Activated CD8-positive, alpha-beta memory T cell treated with anti-CD3 and anti-CD28 coated beads for 1 hour (primary cell): ENCODE data around the gene CD274.
A peak's percentile ranks its signal among the peaks of the same experiment; 100 is the strongest.
"Not testable (repeated sequence)": the region's sequence is repeated elsewhere in the genome, so short reads cannot be mapped to it uniquely, and the experiment has no call there.

Source experiments
- DNase-seq, 2 donors: peaks; one replicate each; pipeline ENCODE4 v3.0.0-alpha.2; 2020; ENCODE audit warnings: low read depth in 1 of 2; ENCODE audit errors: extremely low read depth in 1 of 2

CD274 gene

GRCh38 chr9:5450359-5451091 is at the start of gene CD274:
Gene CD274, plus strand, starts transcription at chr9:5450542. Its CDS starts 5,572 bp downstream, at chr9:5456114.
- DNase-seq: peak; percentile 20 to 63

GRCh38 chr9:5402217-5402616 is 48.1 kb upstream of the CD274 start:
- DNase-seq: no peak

- no peak for DNase-seq
Measured at GRCh38 chr9:5408596-5408995, 41.7 kb upstream of the CD274 start.

- no peak for DNase-seq
Measured at GRCh38 chr9:5416953-5417352, 33.4 kb upstream of the CD274 start.

GRCh38 chr9:5418481-5418880 is 31.9 kb upstream of the CD274 start:
- DNase-seq: no peak

- no peak for DNase-seq
Measured at GRCh38 chr9:5419987-5420386, 30.4 kb upstream of the CD274 start.

GRCh38 chr9:5421163-5421562 is 29.2 kb upstream of the CD274 start:
- no peak for DNase-seq

DNA sequence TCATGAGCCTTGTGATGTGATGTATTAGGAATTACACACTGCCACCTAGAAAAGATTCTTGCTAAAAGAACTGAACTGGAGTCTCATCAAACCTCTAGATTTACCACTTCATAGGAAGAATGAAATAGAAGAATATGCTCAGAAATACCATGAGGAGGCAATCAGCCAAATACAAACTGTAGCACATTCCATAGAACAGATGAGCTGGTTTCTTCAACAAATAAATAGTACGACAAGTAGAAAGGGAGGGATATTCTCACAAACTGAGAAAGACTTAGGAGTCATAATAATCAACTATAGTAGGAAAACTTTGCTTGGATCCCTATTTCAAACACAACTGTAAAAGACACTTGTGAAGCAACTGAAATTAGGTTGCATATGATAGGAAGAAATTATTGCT is 28.1 kb upstream of the CD274 start:
- no peak for DNase-seq

GRCh38 chr9:5425006-5425628 is 25.2 kb upstream of the CD274 start:
- no peak for DNase-seq

DNA sequence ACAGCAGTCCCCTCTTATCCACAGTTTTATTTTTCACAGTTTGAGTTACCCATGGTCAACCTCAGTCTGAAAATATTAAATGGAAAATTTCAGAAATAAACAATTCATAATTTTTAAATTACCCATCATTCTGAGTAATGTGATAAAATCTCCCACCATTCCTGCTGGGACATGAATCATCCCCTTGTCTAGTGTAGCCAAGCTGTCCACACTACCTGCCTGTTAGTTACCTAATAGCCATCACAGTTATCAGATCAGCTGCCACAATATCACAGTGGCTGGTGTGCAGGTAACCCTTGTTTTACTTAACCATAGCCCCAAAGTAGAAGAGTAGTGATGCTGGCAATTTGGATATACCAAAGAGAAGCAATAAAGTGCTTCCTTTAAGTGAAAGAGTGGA is 23.3 kb upstream of the CD274 start:
- no peak for DNase-seq

- no peak for DNase-seq
Measured at GRCh38 chr9:5428172-5428571, 22.2 kb upstream of the CD274 start.

DNA sequence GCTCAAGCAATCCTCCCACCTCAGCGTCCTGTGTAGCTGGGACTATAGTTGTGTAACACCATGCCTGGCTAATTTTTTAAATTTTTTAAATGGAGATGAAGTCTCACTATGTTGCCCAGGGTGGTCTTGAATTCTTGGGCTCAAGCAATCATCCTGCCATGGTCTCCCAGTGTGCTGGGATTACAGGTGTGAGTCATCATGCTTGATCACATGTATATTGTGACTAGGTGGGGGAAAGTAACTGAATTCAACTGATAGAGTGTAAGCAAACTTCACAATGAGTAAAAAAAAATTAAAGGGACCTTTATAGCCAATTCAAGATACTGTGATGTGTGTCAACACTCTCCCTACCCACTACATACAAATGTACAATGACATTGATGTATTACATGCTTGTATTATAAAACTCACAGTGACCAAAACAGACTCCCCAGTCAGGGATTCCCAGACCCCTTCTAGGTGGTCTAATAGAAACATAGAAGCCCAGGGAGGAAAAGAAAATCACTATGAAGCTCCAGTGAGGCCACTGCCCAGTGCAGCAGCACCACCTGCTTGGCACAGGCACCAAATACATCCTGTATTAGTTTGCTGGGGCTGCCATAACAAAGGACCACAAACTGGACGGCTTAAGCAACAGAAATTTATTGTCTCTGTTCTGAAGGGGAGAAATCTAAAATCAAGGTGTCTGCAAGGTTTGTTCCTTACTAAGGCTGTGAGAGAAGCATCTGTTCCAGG is 21.4 kb upstream of the CD274 start:
- no peak for DNase-seq

- no peak for DNase-seq
Measured at GRCh38 chr9:5429873-5430564, 20.3 kb upstream of the CD274 start.

GRCh38 chr9:5430912-5431311 is 19.4 kb upstream of the CD274 start:
- no peak for DNase-seq

DNA sequence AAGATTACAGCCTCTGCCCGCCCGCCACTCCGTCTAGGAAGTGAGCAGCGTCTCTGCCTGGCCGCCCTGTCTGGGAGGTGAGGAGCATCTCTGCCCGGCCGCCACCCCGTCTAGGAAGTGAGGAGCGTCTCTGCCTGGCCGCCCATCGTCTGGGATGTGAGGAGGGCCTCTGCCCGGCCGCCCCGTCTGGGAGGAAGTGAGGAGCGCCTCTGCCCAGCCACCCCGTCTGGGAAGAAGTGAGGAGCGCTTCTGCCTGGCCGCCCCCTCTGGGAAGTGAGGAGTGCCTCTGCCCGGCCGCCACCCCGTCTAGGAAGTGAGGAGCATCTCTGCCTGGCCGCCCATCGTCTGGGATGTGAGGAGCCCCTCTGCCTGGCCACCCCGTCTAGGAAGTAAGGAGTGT is 17.5 kb upstream of the CD274 start:
- DNase-seq: not testable (repeated sequence)

DNA sequence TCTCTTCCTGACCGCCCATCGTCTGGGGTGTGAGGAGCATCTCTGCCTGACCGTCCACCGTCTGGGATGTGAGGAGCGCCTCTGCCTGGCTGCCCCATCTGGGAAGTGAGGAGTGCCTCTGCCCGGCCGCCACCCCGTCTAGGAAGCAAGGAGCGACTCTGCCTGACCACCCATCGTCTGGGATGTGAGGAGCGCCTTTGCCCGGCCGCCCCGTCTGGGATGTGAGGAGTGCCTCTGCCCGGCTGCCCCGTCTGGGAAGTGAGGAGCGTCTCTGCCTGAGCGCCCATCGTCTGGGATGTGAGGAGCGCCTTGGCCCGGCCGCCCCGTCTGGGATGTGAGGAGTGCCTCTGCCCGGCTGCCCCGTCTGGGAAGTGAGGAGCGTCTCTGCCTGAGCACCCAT is 17.0 kb upstream of the CD274 start:
- not testable (repeated sequence) for DNase-seq

DNA sequence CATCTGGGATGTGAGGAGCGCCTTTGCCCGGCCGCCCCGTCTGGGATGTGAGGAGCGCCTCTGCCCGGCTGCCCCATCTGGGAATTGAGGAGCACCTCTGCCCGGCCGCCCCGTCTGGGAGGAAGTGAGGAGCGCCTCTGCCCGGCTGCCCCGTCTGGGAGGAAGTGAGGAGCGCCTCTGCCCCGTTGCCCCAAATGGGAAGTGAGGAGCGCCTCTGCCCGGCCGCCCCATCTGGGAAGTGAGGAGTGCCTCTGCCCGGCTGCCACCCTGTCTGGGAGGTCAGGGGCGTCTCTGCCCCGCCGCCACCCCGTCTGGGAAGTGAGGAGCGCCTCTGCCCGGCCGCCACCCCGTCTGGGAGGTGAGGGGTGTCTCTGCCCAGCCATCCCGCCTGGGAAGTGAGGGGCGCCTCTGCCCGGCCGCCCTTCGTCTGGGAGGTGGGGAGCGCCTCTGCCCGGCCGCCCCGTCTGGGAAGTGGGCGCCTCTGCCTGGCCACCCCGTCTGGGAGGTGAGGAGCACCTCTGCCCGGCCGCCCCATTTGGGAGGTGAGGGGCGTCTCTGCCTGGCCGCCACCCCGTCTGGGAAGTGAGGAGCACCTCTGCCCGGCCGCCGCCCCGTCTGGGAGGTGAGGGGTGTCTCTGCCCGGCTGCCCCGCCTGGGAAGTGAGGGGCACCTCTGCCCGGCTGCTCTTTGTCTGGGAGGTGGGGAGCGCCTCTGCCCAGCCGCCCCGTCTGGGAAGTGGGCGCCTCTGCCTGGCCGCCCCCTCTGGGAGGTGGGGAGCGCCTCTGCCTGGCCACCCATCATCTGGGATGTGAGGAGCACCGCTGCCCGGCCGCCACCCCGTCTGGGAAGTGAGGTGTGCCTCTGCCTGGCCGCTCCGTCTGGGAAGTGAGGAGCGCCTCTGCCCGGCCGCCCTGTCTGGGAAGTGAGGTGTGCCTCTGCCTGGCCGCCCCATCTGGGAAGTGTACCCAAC is 16.2 kb upstream of the CD274 start:
- DNase-seq: not testable (repeated sequence)

DNA sequence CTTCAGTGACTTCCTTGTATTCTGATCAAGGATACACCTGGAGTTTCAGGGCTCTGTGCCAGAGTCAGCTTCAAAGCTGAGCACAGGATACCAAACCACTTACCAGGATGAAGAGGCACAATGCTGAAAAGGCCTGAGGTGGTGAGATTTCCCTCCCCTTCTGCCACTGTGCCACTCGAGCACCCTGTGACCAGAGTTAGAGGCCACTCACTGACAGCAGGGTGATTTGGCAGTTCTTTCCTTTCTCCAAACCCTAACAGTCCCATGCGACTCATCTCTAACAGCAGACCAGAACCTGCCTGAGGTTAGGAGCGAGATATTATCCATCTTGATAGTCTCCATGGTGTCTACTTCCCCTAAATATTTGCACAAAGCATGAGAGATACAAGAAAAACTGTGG is 14.4 kb upstream of the CD274 start:
- no peak for DNase-seq

GRCh38 chr9:5436441-5436840 is 13.9 kb upstream of the CD274 start:
- DNase-seq: no peak
